ENCODE data around the gene SOAT2.
A peak's percentile ranks its signal among the peaks of the same experiment; 100 is the strongest.

The SOAT2 gene

DNA sequence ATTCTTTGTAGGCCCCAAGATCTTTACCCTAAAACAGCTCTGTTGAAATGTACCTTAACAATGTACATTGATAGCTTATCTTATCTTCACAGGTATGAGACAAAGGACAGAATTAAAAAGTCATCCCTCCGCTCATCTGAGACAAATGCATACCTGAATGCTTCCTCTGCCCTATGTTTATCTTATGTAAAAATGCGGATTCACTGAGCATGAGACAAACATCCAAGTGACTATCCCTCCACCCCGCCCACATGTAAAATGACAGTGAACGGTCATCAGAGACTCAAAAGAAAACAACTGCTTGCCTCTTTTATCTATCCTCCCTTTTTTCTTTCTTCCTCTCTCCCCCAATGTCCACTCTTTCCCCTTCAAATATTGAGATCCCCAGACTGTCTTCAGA, 40.1 kb downstream of the SOAT2 start:
- H3K4me3 ChIP-seq (replicated peaks; ENCODE audit: low read depth, low read length), result no peak overlapping the region
- no peak for DNase-seq (ENCODE audit: low read depth)
- TF ChIP-seq, protein P1, sequence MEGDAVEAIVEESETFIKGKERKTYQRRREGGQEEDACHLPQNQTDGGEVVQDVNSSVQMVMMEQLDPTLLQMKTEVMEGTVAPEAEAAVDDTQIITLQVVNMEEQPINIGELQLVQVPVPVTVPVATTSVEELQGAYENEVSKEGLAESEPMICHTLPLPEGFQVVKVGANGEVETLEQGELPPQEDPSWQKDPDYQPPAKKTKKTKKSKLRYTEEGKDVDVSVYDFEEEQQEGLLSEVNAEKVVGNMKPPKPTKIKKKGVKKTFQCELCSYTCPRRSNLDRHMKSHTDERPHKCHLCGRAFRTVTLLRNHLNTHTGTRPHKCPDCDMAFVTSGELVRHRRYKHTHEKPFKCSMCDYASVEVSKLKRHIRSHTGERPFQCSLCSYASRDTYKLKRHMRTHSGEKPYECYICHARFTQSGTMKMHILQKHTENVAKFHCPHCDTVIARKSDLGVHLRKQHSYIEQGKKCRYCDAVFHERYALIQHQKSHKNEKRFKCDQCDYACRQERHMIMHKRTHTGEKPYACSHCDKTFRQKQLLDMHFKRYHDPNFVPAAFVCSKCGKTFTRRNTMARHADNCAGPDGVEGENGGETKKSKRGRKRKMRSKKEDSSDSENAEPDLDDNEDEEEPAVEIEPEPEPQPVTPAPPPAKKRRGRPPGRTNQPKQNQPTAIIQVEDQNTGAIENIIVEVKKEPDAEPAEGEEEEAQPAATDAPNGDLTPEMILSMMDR (IDR thresholded peaks at IDR 0.05; ENCODE audit: low read length, missing control alignments), result no peak

DNA sequence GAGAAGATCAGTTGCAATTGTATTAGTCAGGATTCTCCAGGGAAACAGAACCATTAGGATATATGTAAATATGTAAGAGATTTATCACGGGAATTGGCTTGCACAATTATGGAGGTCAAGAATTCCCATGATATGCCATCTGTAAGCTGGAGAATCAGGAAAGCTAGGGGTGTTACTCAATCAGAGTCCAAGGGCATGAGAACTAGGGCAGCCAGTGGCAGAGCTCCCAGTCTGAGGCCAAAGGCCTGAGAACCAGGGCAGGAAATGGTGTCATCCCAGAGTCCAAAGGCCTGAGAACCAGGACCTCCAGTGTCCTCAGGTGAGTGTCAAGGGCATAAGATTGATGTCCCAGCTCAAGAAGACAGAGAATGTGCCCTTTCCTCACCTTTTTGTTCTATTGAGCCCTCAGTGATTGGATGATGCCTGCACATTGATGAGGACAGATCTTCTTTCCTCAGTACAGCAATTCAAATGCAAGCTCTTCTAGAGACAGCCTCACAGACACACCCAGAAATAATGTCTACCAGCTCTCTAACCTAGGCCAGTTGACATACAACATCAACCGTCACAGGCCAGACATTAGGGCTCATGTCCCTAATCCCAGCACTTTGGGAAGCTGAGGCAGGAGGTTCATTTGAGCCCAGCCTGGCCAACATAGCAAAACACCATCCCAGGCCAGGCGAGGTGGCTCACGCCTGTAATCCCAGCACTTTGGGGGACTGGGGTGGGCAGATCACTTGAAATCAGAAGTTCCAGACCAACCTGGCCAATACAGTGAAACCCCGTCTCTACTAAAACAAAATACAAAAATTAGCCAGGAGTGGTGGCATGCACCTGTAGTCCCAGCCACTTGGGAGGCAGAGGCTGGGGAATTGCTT, 42.3 kb downstream of the SOAT2 start:
- peak; percentile 56 for DNase-seq (ENCODE audit: low read depth)
- TF ChIP-seq, protein P1 (IDR thresholded peaks at IDR 0.05; ENCODE audit: low read length, missing control alignments), result no peak
- no peak overlapping the region for H3K4me3 ChIP-seq (replicated peaks; ENCODE audit: low read depth, low read length)

DNA sequence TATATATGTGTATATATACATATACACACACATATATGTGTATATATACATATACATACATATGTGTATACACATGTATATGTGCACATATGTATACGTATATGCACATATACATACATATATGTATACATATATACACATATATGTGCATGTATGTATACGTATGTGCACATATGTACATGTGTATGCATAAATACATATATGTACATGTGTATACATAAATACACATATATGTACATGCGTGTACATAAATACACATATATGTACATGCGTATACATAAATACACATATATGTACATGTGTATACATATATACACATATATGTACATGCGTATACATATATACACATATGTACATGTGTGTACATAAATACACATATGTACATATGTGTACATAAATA, 43.9 kb downstream of the SOAT2 start:
- no peak for DNase-seq (ENCODE audit: low read depth)

DNA sequence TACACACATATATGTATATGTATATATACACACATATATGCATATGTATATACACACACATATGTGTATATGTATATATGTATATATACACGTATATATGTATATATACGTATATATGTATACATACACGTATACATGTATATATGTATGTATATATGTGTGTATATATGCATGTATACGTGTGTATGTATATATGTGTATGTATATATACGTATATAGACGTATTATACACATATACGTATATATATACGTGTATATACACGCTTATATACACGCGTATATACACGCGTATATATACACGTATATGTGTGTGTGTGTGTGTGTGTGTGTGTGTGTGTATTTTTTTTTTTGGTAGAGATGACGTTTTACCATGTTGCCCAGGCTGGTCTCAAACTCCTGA, 44.4 kb downstream of the SOAT2 start:
- H3K4me3 ChIP-seq (replicated peaks; ENCODE audit: low read depth, low read length), result no peak overlapping the region
- TF ChIP-seq, protein P1 (IDR thresholded peaks at IDR 0.05; ENCODE audit: low read length, missing control alignments), result no peak
- no peak for DNase-seq (ENCODE audit: low read depth)

More for the DNA sequence above, 43.9 kb downstream of the SOAT2 start:
- TF ChIP-seq, protein P1 (IDR thresholded peaks at IDR 0.05; ENCODE audit: low read length, missing control alignments), result no peak
- no peak overlapping the region for H3K4me3 ChIP-seq (replicated peaks; ENCODE audit: low read depth, low read length)

DNA sequence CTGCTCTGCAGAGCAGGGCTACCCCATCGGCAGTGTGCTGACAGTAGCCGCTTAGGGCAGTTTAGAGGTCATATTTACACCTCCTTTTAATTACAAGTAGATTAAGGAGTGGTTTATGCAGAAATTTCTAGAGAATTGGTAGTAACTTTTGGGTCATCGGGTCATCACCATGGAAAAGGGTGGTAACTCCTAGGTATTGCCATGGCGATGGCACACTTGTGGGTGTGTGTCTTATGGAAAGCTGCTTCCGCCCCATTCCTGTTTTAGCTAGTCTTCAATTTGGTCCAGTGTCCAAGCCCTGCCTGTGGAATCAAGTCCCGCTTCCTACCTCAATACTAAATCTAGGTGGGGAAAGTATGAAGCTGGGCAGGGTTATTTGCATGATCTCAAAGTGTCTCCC, 47.8 kb downstream of the SOAT2 start:
- no peak for DNase-seq (ENCODE audit: low read depth)
- no peak overlapping the region for H3K4me3 ChIP-seq (replicated peaks; ENCODE audit: low read depth, low read length)
- TF ChIP-seq, protein P1 (IDR thresholded peaks at IDR 0.05; ENCODE audit: low read length, missing control alignments), result no peak

DNA sequence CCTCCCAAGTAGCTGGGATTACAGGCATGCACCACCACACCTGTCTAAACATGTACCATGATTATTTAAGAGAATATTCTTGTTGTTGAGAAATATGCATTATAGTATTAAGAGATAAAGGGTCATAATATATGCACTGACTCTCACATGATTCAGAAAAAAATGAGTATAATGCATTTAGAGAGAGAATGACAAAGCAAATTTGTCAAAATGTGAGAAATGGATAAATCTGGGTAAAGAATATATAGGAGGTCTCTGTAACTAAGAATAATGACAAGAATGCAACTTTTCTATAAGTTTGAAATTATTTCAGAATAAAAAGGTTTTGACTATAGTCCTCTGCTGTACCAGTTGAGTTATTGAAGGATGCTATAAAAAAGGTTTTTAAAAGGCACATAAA, 49.1 kb downstream of the SOAT2 start:
- TF ChIP-seq, protein P1 (IDR thresholded peaks at IDR 0.05; ENCODE audit: low read length, missing control alignments), result no peak
- H3K4me3 ChIP-seq (replicated peaks; ENCODE audit: low read depth, low read length), result no peak overlapping the region
- no peak for DNase-seq (ENCODE audit: low read depth)
